HepG2 (cell line): ENCODE measurements around the gene KLHL13.

Source experiments
- HIVEP1 ChIP-seq: sonication (generic); formaldehyde crosslinking; IDR thresholded peaks from 2 replicates; pipeline ENCODE4 v1.4.0; 2020; ENCODE audit warnings: mild to moderate bottlenecking, missing genetic modification reagents
- ZNF280B ChIP-seq: sonication (generic); formaldehyde crosslinking; IDR thresholded peaks from 2 replicates; pipeline ENCODE4 v1.5.0; 2020; ENCODE audit warnings: missing genetic modification reagents, mild to moderate bottlenecking, borderline replicate concordance
- ZNF574 ChIP-seq: sonication (generic); formaldehyde crosslinking; IDR thresholded peaks from 2 replicates; pipeline ENCODE4 v1.4.0; 2020; ENCODE audit warnings: missing genetic modification reagents

- TF ChIP-seq ZNF280B (no peak), HIVEP1 (CRISPR knock-in tag) (no peak), ZNF574 (CRISPR knock-in tag) (no peak)
Measured at GRCh38 chrX:117892469-117892868, 224.1 kb downstream of the KLHL13 start.
